AG20443 (cell line): ENCODE results near the gene FDX2.
A peak's percentile ranks its signal among the peaks of the same experiment; 100 is the strongest.
"Not testable (repeated sequence)": the region's sequence is repeated elsewhere in the genome, so short reads cannot be mapped to it uniquely, and the experiment has no call there.

ENCODE experiments used
- DNase-seq: peaks from one replicate; pipeline ENCODE4 v3.0.0; 2012; ENCODE audit warnings: low spot score, mixed read lengths

The FDX2 gene

GRCh38 chr19:10284065-10284959 lies 31.5 kb downstream of the FDX2 start:
- DNase-seq = no peak

GRCh38 chr19:10283301-10284064 lies 32.3 kb downstream of the FDX2 start:
- no peak for DNase-seq

GRCh38 chr19:10282043-10282442 lies 33.8 kb downstream of the FDX2 start:
- not testable (repeated sequence) for DNase-seq

- DNase-seq = no peak
These were observed 35.9 kb downstream of the FDX2 start for GRCh38 chr19:10279737-10280442.

GRCh38 chr19:10278935-10279334 lies 36.9 kb downstream of the FDX2 start:
- DNase-seq = no peak

GRCh38 chr19:10277795-10278589 lies 37.8 kb downstream of the FDX2 start:
- DNase-seq = no peak

GRCh38 chr19:10274589-10274988 lies 41.2 kb downstream of the FDX2 start:
- no peak for DNase-seq

GRCh38 chr19:10271543-10272086 lies 44.2 kb downstream of the FDX2 start:
- DNase-seq = peak; percentile 25

- DNase-seq = peak; percentile 60
These were observed 45.0 kb downstream of the FDX2 start, which contains the start of gene ICAM1 for GRCh38 chr19:10270616-10271394. Gene ICAM1, plus strand, starts transcription at chr19:10271120. Its CDS starts 40 bp downstream, at chr19:10271160.

GRCh38 chr19:10270180-10270615 lies 45.6 kb downstream of the FDX2 start:
- peak; percentile 44 for DNase-seq

- peak; percentile 91 for DNase-seq
These were observed 46.3 kb downstream of the FDX2 start for GRCh38 chr19:10269333-10270179.

GRCh38 chr19:10268071-10268470 lies 47.7 kb downstream of the FDX2 start:
- DNase-seq = no peak

GRCh38 chr19:10266706-10267105 lies 49.1 kb downstream of the FDX2 start:
- DNase-seq = no peak

GRCh38 chr19:10262771-10263170 lies 53.0 kb downstream of the FDX2 start:
- DNase-seq = no peak

- DNase-seq = no peak
These were observed 55.7 kb downstream of the FDX2 start for GRCh38 chr19:10260141-10260584.
